ENCODE data around the gene FADS2.

GRCh38 chr11:61885166-61885778 lies 57.2 kb downstream of the FADS2 start:
- no peak for TF ChIP-seq POLR2A (IDR thresholded peaks at IDR 0.05; ENCODE audit: low read depth, low read length)
- TF ChIP-seq JUND (IDR thresholded peaks at IDR 0.05; ENCODE audit: low read depth, low read length) = no peak
- no peak for TF ChIP-seq SIN3A (IDR thresholded peaks at IDR 0.05; ENCODE audit: low read depth, low read length)
- TF ChIP-seq NR2F1 (conservative IDR thresholded peaks at IDR 0.05) = no peak
- no peak for TF ChIP-seq ESRRA (IDR thresholded peaks at IDR 0.05; ENCODE audit: low read length)
- TF ChIP-seq TCF12 (IDR thresholded peaks at IDR 0.05; ENCODE audit: low read depth, low read length) = no peak
- TF ChIP-seq IRF3 (IDR thresholded peaks at IDR 0.05) = no peak
- no peak for TF ChIP-seq SUZ12 (IDR thresholded peaks at IDR 0.05; ENCODE audit: unreplicated experiment)
- TF ChIP-seq FOS (IDR thresholded peaks at IDR 0.05; ENCODE audit: borderline replicate concordance, extremely low read depth, insufficient read length) = no peak
- no peak for TF ChIP-seq ZNF384 (IDR thresholded peaks at IDR 0.05; ENCODE audit: borderline replicate concordance, low read depth, low read length)
- TF ChIP-seq STAT1 (conservative IDR thresholded peaks at IDR 0.05) = no peak
- TF ChIP-seq POLR2AphosphoS5 (IDR thresholded peaks at IDR 0.05; ENCODE audit: low read length) = no peak
- no peak for TF ChIP-seq CTCF (IDR thresholded peaks at IDR 0.05 in 2 of 3, conservative IDR thresholded peaks at IDR 0.05 in 1 of 3; ENCODE audit: control insufficient read depth in 2 of 3, extremely low read depth in 1 of 3, insufficient read depth in 1 of 3, low read depth in 3 of 3, low read length in 3 of 3)
- no peak for TF ChIP-seq GATAD2B (conservative IDR thresholded peaks at IDR 0.05; ENCODE audit: low read depth)

All from GM12878 (cell line).